ENCODE results near the gene SPON1.

GRCh38 chr11:14118072-14118471 is 155.5 kb downstream of the SPON1 start:
- TF ChIP-seq CTCF (conservative IDR thresholded peaks at IDR 0.05; ENCODE audit: low read depth in 2 of 2): no peak
- TF ChIP-seq REST (IDR thresholded peaks at IDR 0.05; ENCODE audit: unreplicated experiment): no peak
